GM12878 (cell line): ENCODE results near the gene TRUB1. TPM values are rescaled to one million over a fixed set of nuclear protein-coding genes. Genes with fewer than 3 reads are reported as not detected.

Experiments used
- ATAC-seq: fragments of 200-7000 bp; cut with Tn5 transposase; 3 replicates; pipeline ENCODE4 v1.9.1; 2020; ENCODE audit warnings: mild to moderate bottlenecking, moderate library complexity
- BruUV-seq: library from RNA; stranded (reverse); fragments of 400-500 nt; replicated peaks from 2 replicates; lab custom pipeline; 2021; lab: Mats Ljungman, UMichigan
- CTCF ChIA-PET: fragments of 300-600 bp; sonication (Branson Sonifier 250); formaldehyde crosslinking; extraction: SDS; loops from one replicate; lab custom pipeline; 2021; ENCODE audit warnings: inconsistent platforms; lab: Yijun Ruan, JAX
- POLR2A ChIA-PET: fragments of 350-600 bp; formaldehyde crosslinking; extraction: SDS; loops from one replicate; lab custom pipeline; 2021; ENCODE audit warnings: inconsistent platforms; lab: Charles Lee
- RAD21 ChIA-PET: fragments of 300-600 bp; sonication (Branson Sonifier 250); formaldehyde crosslinking; loops from one replicate; lab custom pipeline; 2023; ENCODE audit warnings: antibody characterized with exemption; ENCODE audit not compliant: unreplicated experiment; lab: Charles Lee
- SMC1A ChIA-PET: fragments of 300-600 bp; sonication (Branson Sonifier 250); formaldehyde crosslinking; loops from one replicate; lab custom pipeline; 2023; ENCODE audit not compliant: unreplicated experiment, uncharacterized antibody; lab: Charles Lee
- DNase-seq: peaks from one replicate; pipeline ENCODE4 v3.0.0-alpha.2; 2011; ENCODE audit warnings: low read depth, low spot score
- FAIRE-seq: peaks from 3 replicates; lab custom pipeline; 2011; peaks lifted over from hg19 to GRCh38; lab: Jason Lieb, UNC
- H2AFZ ChIP-seq: 2 replicates; pipeline ENCODE4 v1.6.0; 2011; ENCODE audit warnings: low read depth, low read length, control low read depth; ENCODE audit not compliant: control insufficient read depth
- H3K27ac ChIP-seq: 2 replicates; pipeline ENCODE4 v1.5.1; 2011; ENCODE audit warnings: control low read depth; ENCODE audit not compliant: control insufficient read depth, insufficient read depth
- H3K27me3 ChIP-seq, 2 experiments: replicated peaks in 1 of 2; 2 replicates each; pipeline versions ENCODE4 v1.6.0 to v1.6.1; 2011; ENCODE audit warnings: low read length in 1 of 2; ENCODE audit not compliant: control insufficient read depth in 2 of 2, insufficient read depth in 2 of 2
- H3K36me3 ChIP-seq, 2 experiments: 2 replicates each; pipeline ENCODE4 v1.5.1; 2011; ENCODE audit warnings: low read length in 1 of 2; ENCODE audit not compliant: control insufficient read depth in 2 of 2, insufficient read depth in 2 of 2
- H3K4me1 ChIP-seq: 2 replicates; pipeline ENCODE4 v1.6.1; 2011; ENCODE audit warnings: mild to moderate bottlenecking, low read length, moderate library complexity, mixed read lengths; ENCODE audit not compliant: control insufficient read depth, insufficient read depth
- H3K4me2 ChIP-seq: 2 replicates; pipeline ENCODE4 v1.6.0; 2011; ENCODE audit warnings: control low read depth; ENCODE audit not compliant: control insufficient read depth, insufficient read depth
- H3K4me3 ChIP-seq: fragments of 200-600 bp; sonication (generic); 2 replicates; pipeline ENCODE4 v1.5.1; 2016
- H3K79me2 ChIP-seq: 2 replicates; pipeline ENCODE4 v1.6.0; 2011; ENCODE audit warnings: low read length; ENCODE audit not compliant: control insufficient read depth, insufficient read depth
- H3K9ac ChIP-seq: 2 replicates; pipeline ENCODE4 v1.8.0; 2011; ENCODE audit warnings: low read length, control low read depth, mixed read lengths; ENCODE audit not compliant: control insufficient read depth, insufficient read depth
- H3K9me3 ChIP-seq: replicated peaks from 3 replicates; pipeline ENCODE4 v1.5.1; 2011; ENCODE audit warnings: mild to moderate bottlenecking, low read length; ENCODE audit not compliant: control insufficient read depth, insufficient read depth
- H4K20me1 ChIP-seq: 2 replicates; pipeline ENCODE4 v1.6.0; 2011; ENCODE audit not compliant: control insufficient read depth, insufficient read depth
- CBX5 ChIP-seq: sonication (generic); IDR thresholded peaks from 2 replicates; pipeline ENCODE4 v1.6.1; 2016; ENCODE audit warnings: low read depth, moderate library complexity, mild to moderate bottlenecking, inconsistent platforms
- CHD1 ChIP-seq: IDR thresholded peaks from 2 replicates; pipeline ENCODE4 v1.6.1; 2012; ENCODE audit warnings: low read depth, low read length, improper control_type of control experiment
- EZH2 ChIP-seq: IDR thresholded peaks from 2 replicates; pipeline ENCODE4 v1.6.1; 2012; ENCODE audit warnings: low read depth, mild to moderate bottlenecking, control low read depth, inconsistent platforms, low read length, borderline replicate concordance; ENCODE audit not compliant: control insufficient read depth
- FOXK2 ChIP-seq: fragments of 450-650 bp; IDR thresholded peaks from 2 replicates; pipeline ENCODE4 v1.6.1; 2017; ENCODE audit warnings: mild to moderate bottlenecking, moderate library complexity
- JUNB ChIP-seq: IDR thresholded peaks from 2 replicates; pipeline ENCODE4 v1.6.1; 2016; ENCODE audit warnings: antibody characterized with exemption, mild to moderate bottlenecking
- SIX5 ChIP-seq: IDR thresholded peaks from 2 replicates; pipeline ENCODE4 v1.6.1; 2011; ENCODE audit warnings: mild to moderate bottlenecking, low read depth, low read length, moderate library complexity; ENCODE audit not compliant: severe bottlenecking
- WGBS: methylation state at CpG from one replicate; pipeline ENCODE4 v1.1.6; 2016; ENCODE audit warnings: low lambda C conversion rate; ENCODE audit not compliant: insufficient replicate concordance, insufficient coverage; ENCODE audit errors: missing lambda C conversion rate; 5-methylcytosine and 5-hydroxymethylcytosine counted together
- in situ Hi-C: fragments of 300-500 bp; cut with MboI; formaldehyde crosslinking; loops from 9 replicates; pipeline ENCODE4 v1.14.3; 2018; ENCODE audit warnings: mixed read lengths
- intact Hi-C: fragments of 100-400 bp; cut with micrococcal nuclease; formaldehyde crosslinking; loops from one replicate; pipeline ENCODE4 v1.14.2; 2022; ENCODE audit not compliant: unreplicated experiment
- polyA plus RNA-seq, 11 experiments: library from polyadenylated mRNA; depleted of rRNA in 4 of 11; unstranded in 6 of 11; stranded (reverse) in 5 of 11; fragments of >200 nt; fragmentation: Nextera tagmentation in 4 of 11; fragmentation: Illumina TruSeq in 1 of 11; extraction: Ambion mirVana in 4 of 11; extraction: Trizol in 1 of 11; gene quantifications; 1 replicate in 1 of 11; 2 replicates in 10 of 11; pipeline versions ENCODE4 v1.2.1 to v1.2.3, GENCODE V29; 2011 to 2016; ENCODE audit warnings: inconsistent platforms in 2 of 11, missing spikeins in 2 of 11, low read depth in 1 of 11
- total RNA-seq, 4 experiments: library from RNA; depleted of rRNA in 3 of 4; stranded (reverse); fragments of >200 nt in 3 of 4; fragmentation: Illumina TruSeq in 1 of 4; extraction: Trizol in 1 of 4; gene quantifications; 2 replicates each; pipeline versions ENCODE4 v1.2.1 to v1.2.3, GENCODE V29; 2013 to 2021
- TF ChIP-seq, protein P1 (sequence below): fragments of 450-650 bp; IDR thresholded peaks from 2 replicates; pipeline ENCODE4 v1.6.1; 2016; ENCODE audit warnings: mild to moderate bottlenecking, moderate library complexity, borderline replicate concordance
- TF ChIP-seq, protein P2 (sequence below): IDR thresholded peaks from 2 replicates; pipeline ENCODE4 v1.6.1; 2011; ENCODE audit warnings: low read depth, low read length, improper control_type of control experiment, borderline replicate concordance
- TF ChIP-seq, protein P3 (sequence below): fragments of 450-650 bp; formaldehyde crosslinking; IDR thresholded peaks from 2 replicates; pipeline ENCODE4 v1.4.0; 2022; ENCODE audit warnings: mild to moderate bottlenecking, moderate library complexity
- TF ChIP-seq, protein P4 (sequence below): fragments of 450-650 bp; IDR thresholded peaks from 2 replicates; pipeline ENCODE4 v1.6.1; 2016; ENCODE audit warnings: mild to moderate bottlenecking

TRUB1 gene
- total and polyA plus RNA-seq, 10 of the 15 experiments (the other 5 are each of a cell fraction or from before 2014, with no cell fraction given): 8.1 to 24.0 (median 15.9) TPM

DNA sequence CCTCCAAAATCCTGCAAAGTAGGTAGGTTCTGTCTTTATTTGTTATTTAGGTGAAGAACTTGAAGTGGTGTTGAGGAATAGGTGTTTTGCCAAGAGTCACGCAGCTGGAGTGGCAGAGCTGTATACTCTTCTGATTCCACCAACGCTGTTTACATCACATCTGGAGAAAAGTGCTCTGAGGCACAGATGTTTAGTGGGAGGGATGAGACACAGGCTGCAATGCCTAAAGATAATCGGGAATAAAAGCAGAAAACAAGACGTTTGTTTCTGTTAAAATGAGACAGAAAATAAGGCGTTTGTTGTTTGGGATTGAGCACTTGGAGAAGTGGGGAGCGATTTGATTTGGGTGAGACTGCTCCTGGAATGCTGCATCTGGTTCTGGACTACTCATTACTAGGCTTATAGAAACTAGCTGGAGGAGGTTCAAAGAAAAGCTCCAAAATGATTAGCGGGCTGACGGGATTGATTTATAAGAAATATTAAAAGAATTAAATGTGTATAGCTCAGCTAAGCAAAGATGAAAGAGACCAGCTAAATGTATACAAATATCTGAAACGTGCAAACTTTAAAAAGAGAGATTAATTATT lies 54.3 kb downstream of the TRUB1 start:
- ChIA-PET CTCF (no interaction called here), POLR2A (interaction anchor here (0.5 kb wide), 1 partner anchor 16 kb away, joined by 4 read pairs; no protein-coding TSS in a partner anchor)
- Histone ChIP-seq H3K9me3 (no peaks in the 10 kb centered on the region), H2AFZ (no peak overlapping the region)
- TF ChIP-seq CBX5 (no peak), CHD1 (no peak), FOXK2 (no peak), SIX5 (no peak), EZH2 (no peak), JUNB (no peak)
- TF ChIP-seq, protein P1, sequence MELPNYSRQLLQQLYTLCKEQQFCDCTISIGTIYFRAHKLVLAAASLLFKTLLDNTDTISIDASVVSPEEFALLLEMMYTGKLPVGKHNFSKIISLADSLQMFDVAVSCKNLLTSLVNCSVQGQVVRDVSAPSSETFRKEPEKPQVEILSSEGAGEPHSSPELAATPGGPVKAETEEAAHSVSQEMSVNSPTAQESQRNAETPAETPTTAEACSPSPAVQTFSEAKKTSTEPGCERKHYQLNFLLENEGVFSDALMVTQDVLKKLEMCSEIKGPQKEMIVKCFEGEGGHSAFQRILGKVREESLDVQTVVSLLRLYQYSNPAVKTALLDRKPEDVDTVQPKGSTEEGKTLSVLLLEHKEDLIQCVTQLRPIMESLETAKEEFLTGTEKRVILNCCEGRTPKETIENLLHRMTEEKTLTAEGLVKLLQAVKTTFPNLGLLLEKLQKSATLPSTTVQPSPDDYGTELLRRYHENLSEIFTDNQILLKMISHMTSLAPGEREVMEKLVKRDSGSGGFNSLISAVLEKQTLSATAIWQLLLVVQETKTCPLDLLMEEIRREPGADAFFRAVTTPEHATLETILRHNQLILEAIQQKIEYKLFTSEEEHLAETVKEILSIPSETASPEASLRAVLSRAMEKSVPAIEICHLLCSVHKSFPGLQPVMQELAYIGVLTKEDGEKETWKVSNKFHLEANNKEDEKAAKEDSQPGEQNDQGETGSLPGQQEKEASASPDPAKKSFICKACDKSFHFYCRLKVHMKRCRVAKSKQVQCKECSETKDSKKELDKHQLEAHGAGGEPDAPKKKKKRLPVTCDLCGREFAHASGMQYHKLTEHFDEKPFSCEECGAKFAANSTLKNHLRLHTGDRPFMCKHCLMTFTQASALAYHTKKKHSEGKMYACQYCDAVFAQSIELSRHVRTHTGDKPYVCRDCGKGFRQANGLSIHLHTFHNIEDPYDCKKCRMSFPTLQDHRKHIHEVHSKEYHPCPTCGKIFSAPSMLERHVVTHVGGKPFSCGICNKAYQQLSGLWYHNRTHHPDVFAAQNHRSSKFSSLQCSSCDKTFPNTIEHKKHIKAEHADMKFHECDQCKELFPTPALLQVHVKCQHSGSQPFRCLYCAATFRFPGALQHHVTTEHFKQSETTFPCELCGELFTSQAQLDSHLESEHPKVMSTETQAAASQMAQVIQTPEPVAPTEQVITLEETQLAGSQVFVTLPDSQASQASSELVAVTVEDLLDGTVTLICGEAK: no peak
- TF ChIP-seq, protein P2, sequence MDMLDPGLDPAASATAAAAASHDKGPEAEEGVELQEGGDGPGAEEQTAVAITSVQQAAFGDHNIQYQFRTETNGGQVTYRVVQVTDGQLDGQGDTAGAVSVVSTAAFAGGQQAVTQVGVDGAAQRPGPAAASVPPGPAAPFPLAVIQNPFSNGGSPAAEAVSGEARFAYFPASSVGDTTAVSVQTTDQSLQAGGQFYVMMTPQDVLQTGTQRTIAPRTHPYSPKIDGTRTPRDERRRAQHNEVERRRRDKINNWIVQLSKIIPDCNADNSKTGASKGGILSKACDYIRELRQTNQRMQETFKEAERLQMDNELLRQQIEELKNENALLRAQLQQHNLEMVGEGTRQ: no peak
- TF ChIP-seq, protein P3, sequence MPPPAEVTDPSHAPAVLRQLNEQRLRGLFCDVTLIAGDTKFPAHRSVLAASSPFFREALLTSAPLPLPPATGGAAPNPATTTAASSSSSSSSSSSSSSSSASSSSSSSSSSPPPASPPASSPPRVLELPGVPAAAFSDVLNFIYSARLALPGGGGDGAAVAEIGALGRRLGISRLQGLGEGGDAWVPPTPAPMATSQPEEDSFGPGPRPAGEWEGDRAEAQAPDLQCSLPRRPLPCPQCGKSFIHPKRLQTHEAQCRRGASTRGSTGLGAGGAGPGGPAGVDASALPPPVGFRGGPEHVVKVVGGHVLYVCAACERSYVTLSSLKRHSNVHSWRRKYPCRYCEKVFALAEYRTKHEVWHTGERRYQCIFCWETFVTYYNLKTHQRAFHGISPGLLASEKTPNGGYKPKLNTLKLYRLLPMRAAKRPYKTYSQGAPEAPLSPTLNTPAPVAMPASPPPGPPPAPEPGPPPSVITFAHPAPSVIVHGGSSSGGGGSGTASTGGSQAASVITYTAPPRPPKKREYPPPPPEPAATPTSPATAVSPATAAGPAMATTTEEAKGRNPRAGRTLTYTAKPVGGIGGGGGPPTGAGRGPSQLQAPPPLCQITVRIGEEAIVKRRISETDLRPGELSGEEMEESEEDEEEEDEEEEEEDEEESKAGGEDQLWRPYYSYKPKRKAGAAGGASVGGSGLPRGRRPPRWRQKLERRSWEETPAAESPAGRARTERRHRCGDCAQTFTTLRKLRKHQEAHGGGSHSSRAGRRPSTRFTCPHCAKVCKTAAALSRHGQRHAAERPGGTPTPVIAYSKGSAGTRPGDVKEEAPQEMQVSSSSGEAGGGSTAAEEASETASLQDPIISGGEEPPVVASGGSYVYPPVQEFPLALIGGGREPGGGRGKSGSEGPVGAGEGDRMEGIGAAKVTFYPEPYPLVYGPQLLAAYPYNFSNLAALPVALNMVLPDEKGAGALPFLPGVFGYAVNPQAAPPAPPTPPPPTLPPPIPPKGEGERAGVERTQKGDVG (CRISPR knock-in tag): no peak
- TF ChIP-seq, protein P4, sequence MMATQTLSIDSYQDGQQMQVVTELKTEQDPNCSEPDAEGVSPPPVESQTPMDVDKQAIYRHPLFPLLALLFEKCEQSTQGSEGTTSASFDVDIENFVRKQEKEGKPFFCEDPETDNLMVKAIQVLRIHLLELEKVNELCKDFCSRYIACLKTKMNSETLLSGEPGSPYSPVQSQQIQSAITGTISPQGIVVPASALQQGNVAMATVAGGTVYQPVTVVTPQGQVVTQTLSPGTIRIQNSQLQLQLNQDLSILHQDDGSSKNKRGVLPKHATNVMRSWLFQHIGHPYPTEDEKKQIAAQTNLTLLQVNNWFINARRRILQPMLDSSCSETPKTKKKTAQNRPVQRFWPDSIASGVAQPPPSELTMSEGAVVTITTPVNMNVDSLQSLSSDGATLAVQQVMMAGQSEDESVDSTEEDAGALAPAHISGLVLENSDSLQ: no peak
- TF ChIP-seq, all 136 proteins: peak for 0
- Histone ChIP-seq H3K79me2 (no peaks in the 10 kb centered on the region), H3K4me3 (no peak overlapping the region), H3K4me2 (no peak overlapping the region), H4K20me1 (no peaks in the 10 kb centered on the region), H3K4me1 (no peaks in the 10 kb centered on the region), H3K27me3 (no peaks in the 10 kb centered on the region), H3K27ac (no peak overlapping the region), H3K9ac (no peak overlapping the region), H3K36me3 (no peaks in the 10 kb centered on the region)
- FAIRE-seq: no peak
- BruUV-seq: no TSS peak
- in situ Hi-C loops (no loop called here), intact Hi-C loops (no loop called here)
- ChIA-PET SMC1A (interaction anchor here (0.7 to 2.1 kb wide), 2 partner anchors 10 to 25 kb away, joined by 3 to 9 read pairs; no protein-coding TSS in a partner anchor), RAD21 (no interaction called here)
- 90% methylated on average over 9 of the region's 9 CpGs for WGBS
- no peak for DNase-seq
- no peak for ATAC-seq
